HFFc6 (cell line): ENCODE measurements around the gene RWDD4. TPM values are rescaled to one million over a fixed set of nuclear protein-coding genes. Genes with fewer than 3 reads are reported as not detected.
"Not testable (repeated sequence)": the region's sequence is repeated elsewhere in the genome, so short reads cannot be mapped to it uniquely, and the experiment has no call there.

Source experiments
- DNase-seq: peaks from one replicate; pipeline ENCODE4 v3.0.0-alpha.2; 2018
- H3K27ac Mint-ChIP-seq: 2 replicates; pipeline ENCODE4 v1.8.0; 2020; ENCODE audit warnings: mild to moderate bottlenecking, mixed read lengths
- H3K27me3 Mint-ChIP-seq: 2 replicates; pipeline ENCODE4 v1.8.0; 2021; ENCODE audit warnings: mild to moderate bottlenecking, moderate library complexity, mixed read lengths; ENCODE audit not compliant: insufficient read depth
- H3K36me3 Mint-ChIP-seq: 2 replicates; pipeline ENCODE4 v1.8.0; 2021; ENCODE audit warnings: low read depth, mixed read lengths
- H3K4me1 Mint-ChIP-seq: 2 replicates; pipeline ENCODE4 v1.8.0; 2020; ENCODE audit warnings: low read depth, mixed read lengths
- H3K4me3 Mint-ChIP-seq: 2 replicates; pipeline ENCODE4 v1.8.0; 2020; ENCODE audit warnings: mild to moderate bottlenecking, moderate library complexity, mixed read lengths
- H3K9me3 Mint-ChIP-seq: 2 replicates; pipeline ENCODE4 v1.8.0; 2020; ENCODE audit warnings: mild to moderate bottlenecking, mixed read lengths
- CTCF ChIP-seq: fragments of 200-600 bp; sonication (generic); IDR thresholded peaks from 2 replicates; pipeline ENCODE4 v1.5.0; 2021; ENCODE audit warnings: antibody characterized with exemption, mild to moderate bottlenecking
- total RNA-seq, 6 experiments: library from RNA; stranded (reverse); fragmentation: NEBNext Ultra II Directional; extraction: Animal tissue kit (Norgen Biotek cat#: 25700); gene quantifications; 2 replicates in 1 of 6; 3 replicates in 5 of 6; pipeline ENCODE4 v1.2.3, GENCODE V29; 2021

RWDD4 gene
- total RNA-seq, 6 experiments from 2014 or later: 26.3 to 30.9 (median 28.9) TPM

- H3K27ac Mint-ChIP-seq: no peak overlapping the region
- H3K27me3 Mint-ChIP-seq: peaks cover 2% of the 10 kb centered on the region
- TF ChIP-seq CTCF: no peak
- DNase-seq: no peak
- no peaks in the 10 kb centered on the region for H3K9me3 Mint-ChIP-seq
- no peaks in the 10 kb centered on the region for H3K36me3 Mint-ChIP-seq
- peaks cover 21% of the 10 kb centered on the region for H3K4me1 Mint-ChIP-seq
- no peak overlapping the region for H3K4me3 Mint-ChIP-seq
These were observed 27.3 kb downstream of the RWDD4 start for GRCh38 chr4:183631577-183632198.

- H3K36me3 Mint-ChIP-seq: no peaks in the 10 kb centered on the region
- no peak overlapping the region for H3K27ac Mint-ChIP-seq
- DNase-seq: no peak
- H3K9me3 Mint-ChIP-seq: no peaks in the 10 kb centered on the region
- H3K4me3 Mint-ChIP-seq: no peak overlapping the region
- H3K27me3 Mint-ChIP-seq: peaks cover 2% of the 10 kb centered on the region; the same call in 1 of the 2 replicates
- no peaks in the 10 kb centered on the region for H3K4me1 Mint-ChIP-seq
- no peak for TF ChIP-seq CTCF
These were observed 30.9 kb downstream of the RWDD4 start for GRCh38 chr4:183627979-183628588.

GRCh38 chr4:183627286-183627685 lies 31.7 kb downstream of the RWDD4 start:
- H3K36me3 Mint-ChIP-seq, H3K27me3 Mint-ChIP-seq, H3K27ac Mint-ChIP-seq, H3K4me1 Mint-ChIP-seq, DNase-seq, H3K9me3 Mint-ChIP-seq, H3K4me3 Mint-ChIP-seq: not testable (repeated sequence)

GRCh38 chr4:183626168-183626567 lies 32.8 kb downstream of the RWDD4 start:
- no peak for DNase-seq
- Mint-ChIP-seq H3K36me3 (no peaks in the 10 kb centered on the region), H3K4me1 (0 out of 2 replicates have a peak, but pooled peaks cover 5% of the 10 kb centered on the region), H3K27me3 (peaks cover 2% of the 10 kb centered on the region; the same call in 1 of the 2 replicates), H3K4me3 (no peak overlapping the region), H3K27ac (no peak overlapping the region), H3K9me3 (no peaks in the 10 kb centered on the region)
- TF ChIP-seq CTCF: no peak

- Mint-ChIP-seq H3K27ac (no peak overlapping the region), H3K27me3 (peaks cover 2% of the 10 kb centered on the region; the same call in 1 of the 2 replicates), H3K9me3 (no peaks in the 10 kb centered on the region), H3K4me3 (no peak overlapping the region), H3K36me3 (no peaks in the 10 kb centered on the region), H3K4me1 (0 out of 2 replicates have a peak, but pooled peaks cover 5% of the 10 kb centered on the region)
- TF ChIP-seq CTCF: no peak
- no peak for DNase-seq
These were observed 34.4 kb downstream of the RWDD4 start for GRCh38 chr4:183624548-183624947.

GRCh38 chr4:183621875-183622274 lies 37.1 kb downstream of the RWDD4 start:
- Mint-ChIP-seq H3K4me3 (no peak overlapping the region), H3K36me3 (no peaks in the 10 kb centered on the region), H3K4me1 (0 out of 2 replicates have a peak, but pooled peaks cover 5% of the 10 kb centered on the region), H3K9me3 (no peaks in the 10 kb centered on the region), H3K27ac (no peak overlapping the region), H3K27me3 (peaks cover 4% of the 10 kb centered on the region; the same call in 1 of the 2 replicates)
- no peak for DNase-seq
- no peak for TF ChIP-seq CTCF
